Hepatic stellate cell (primary cell): ENCODE measurements around the gene NUP107.

ENCODE experiments used
- DNase-seq: peaks from one replicate; pipeline ENCODE4 v3.0.0; 2011; ENCODE audit warnings: low spot score

Gene NUP107

DNA sequence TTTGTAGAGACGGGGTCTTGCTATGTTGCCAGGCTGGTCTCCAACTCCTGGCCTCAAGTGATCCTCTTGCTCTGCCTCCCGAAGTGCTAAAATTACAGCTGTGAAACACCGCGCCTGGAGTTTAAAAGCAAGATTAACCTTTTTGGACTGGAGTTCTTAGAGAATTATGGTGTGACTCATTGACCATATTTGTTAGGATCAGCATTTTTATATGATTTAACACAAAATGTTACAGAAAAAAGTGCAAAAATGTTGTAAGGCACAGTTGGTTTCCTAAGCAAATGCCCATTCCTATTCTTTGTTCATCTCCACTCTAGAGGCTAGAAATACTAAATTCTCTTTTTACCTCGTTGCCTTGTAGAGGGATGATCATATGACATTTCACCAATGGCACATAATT, 86.8 kb downstream of the NUP107 start:
- DNase-seq, result no peak

DNA sequence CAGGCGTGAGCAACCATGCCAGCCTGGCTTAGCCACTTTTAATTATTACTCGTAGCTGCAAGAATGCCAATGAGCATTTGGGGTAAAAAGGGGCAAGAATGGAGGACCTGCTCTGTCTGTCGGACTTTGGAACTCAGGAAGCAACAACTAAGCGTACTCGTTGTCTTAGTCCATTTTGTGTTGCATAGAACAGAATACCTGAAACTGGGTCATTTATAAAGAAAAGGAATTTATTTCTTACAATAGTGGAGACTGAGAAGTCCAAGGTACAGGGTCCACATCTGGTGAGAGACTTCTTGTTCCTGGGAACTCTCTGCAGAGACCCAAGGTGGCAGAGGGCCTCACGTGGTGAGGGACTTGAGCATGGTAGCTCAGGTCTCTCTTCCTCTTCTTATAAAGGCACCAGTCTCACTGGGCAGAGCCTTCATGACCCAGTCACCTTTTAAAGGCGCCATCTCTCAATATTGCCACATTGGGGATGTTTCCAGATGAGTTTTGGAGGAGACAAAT, 88.4 kb downstream of the NUP107 start:
- DNase-seq, result no peak

DNA sequence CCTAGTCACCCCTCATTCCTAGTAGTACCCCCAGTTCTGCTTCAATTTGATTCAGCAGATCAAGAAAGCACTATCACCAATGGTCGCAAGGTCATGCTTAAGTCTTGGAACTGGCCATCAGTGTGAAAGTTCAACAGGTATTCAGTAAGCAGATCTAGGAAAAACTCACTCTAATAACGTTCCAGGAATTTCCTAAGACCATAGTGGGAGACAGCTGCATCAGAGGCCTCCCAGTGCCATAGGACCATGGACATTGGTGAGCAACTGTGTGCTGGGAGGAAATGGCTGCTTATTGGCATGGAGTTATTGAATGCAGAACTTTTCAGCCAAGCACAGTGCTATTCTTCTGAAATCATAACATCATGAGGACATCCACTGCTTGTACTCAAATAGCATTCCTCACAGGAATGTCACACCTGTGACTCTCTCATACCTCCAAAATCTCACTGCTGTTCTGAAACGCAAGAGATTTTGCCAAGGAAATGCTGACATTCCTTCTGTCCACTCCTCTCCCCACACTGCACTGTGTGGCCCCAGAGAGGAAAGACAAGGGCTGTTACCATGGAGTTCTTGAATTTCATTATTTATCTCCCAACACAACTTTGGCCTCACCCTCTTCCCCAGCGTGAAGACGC, 90.3 kb downstream of the NUP107 start:
- no peak for DNase-seq

DNA sequence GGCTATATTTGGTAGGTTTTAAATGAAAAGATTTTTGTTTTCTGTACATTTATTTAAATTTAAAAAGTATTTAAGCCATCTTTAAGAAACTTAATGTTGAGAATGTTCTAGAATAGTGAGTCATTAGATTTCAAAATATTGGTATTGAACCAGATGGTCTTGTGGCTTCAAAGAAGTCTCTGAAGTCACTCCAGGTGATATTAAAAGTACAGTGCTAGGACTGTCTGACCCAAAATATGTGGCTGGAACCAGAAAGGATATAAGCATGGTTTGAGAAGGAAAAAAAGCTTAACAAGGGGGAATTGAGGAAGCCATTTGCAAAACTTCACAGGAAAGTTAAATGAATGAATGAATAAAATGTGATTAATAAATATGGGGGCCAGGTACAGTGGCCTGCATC, 92.5 kb downstream of the NUP107 start:
- DNase-seq, result no peak

DNA sequence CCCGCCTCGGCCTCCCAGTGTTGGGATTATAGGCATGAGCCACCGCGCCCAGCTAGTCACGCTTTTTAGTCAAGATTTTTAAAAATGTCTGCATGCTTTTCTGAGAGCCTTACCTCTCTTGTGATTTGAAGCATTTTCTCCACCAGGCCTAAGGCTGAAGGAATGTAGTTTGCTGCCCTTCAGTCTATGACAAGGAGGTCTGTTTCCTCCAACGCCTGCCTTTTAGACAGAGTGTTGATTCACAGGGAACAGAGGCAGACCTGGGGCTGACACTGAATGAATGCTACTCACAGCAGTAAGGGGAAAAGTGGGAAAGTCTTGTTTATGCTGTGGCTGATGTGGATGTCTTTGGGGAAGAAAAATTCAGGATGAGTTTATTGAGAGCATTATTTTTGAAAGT, 94.0 kb downstream of the NUP107 start:
- no peak for DNase-seq

DNA sequence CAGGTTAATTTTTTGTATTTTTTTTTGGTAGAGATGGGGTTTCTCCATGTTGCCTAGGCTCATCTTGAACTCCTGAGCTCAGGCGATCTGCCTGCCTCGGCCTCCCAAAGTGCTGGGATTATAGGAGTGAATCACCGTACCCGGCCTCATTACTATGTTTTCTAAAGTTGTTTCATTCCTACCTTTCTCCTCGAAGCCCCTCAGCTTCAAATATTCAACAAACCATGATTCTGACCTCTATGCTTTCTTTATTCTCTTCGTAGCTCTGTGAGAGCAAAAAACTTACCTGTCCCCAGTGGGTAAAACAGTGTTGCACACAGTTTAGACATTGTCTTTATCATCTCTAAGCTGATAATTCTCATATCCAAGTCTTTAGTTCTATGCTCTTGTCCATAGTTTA, 95.0 kb downstream of the NUP107 start:
- no peak for DNase-seq

DNA sequence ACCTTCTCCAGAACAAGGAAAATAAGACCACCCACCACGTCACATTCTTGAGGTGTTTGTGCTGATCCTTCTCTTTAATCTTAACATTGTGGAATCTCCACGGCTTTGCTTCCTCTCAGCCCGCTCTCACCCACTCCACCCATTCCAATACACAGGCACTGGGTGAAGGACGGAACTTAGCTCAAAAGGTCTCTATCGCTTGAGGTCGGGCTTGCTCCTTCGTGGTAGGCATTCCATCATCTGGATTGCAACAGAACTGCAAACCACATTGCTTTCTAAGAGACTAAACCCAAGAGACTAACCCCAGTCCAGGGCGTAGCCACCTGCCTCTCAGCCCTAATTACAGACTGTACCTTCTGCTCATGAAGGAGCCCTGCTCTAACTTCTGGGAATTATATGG, 97.2 kb downstream of the NUP107 start:
- DNase-seq, result no peak

DNA sequence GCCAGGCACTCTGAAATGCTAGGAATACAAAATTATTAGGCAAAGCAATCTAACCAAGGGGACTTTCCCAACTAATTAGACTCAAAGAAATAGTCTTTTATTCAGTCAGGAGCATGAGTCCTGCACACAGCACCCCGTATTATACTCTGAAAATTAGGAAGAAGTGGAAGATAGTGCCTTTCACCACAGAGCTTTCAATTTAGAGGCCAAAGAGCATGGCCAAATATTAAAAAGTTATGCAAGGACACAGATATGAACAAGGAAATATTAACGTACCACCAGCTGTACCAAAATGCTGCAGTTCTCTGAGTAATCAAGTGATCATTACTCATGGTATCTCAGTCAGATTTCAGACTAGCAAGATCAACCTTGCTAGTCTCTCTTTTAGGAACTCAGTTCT, 98.6 kb downstream of the NUP107 start:
- DNase-seq, result no peak

DNA sequence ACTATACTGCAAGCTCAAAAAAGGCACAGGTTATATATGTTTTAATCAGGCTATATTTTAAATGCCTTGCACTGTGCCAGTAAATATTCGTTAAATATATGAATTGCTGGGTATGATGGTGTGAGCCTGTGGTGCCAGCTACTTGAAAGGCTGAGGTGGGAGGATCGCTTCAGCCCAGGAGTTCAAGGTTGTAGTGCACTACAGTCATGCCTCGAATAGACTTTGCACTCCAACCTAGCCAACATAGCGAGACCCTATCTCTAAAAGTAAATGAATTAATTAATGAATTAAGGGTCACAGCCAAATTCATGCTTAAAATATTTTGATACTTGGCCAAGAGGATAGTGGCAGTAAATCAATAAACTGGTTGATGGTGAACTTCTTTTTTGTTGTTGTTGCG, 99.0 kb downstream of the NUP107 start:
- DNase-seq, result no peak

DNA sequence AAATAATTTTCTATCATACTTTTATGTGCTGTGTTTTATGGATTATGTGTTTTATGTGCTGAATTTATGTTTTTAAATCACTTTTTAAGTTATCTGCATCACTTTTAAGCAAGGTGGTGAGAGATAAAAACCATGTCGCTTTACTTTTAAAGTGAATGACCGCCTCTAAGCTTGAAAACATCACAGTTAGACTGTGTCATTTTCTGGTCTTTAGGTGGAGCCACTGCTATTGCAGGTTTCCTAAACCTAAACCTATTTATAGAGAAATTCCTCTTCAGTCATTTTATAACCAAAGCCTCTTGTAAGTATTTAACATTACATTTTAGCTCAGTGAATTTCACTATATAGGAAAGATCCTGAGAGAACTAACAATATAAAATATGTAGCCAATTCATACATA, 100.2 kb downstream of the NUP107 start:
- DNase-seq, result no peak

DNA sequence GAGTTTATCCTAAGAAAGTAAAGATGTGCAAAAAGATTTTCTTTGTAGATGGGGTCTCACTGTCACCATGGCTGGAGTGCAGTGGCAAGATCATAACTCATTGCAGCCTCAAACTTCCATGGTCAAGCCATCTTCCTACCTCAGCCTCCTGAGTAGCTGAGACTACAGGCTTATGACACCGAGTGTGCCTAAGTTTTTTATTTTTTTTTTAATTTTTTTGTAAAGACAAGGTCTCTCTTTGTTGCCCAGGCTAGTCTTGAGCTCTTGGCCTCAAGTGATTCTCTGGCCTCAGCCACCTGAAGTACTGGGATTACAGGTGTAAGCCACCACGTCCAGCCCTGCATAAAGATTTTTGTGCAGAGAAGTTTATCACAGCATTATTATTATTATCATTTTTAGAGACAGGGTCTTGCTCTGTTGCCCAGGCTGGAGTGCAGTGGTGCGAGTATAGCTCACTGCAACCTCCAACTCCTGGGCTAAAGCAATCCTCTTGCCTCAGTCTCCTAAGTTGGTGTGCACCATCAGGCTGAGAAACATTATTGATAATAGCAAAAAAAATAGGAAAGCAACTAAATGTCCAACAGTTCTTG, 101.9 kb downstream of the NUP107 start:
- DNase-seq, result no peak

DNA sequence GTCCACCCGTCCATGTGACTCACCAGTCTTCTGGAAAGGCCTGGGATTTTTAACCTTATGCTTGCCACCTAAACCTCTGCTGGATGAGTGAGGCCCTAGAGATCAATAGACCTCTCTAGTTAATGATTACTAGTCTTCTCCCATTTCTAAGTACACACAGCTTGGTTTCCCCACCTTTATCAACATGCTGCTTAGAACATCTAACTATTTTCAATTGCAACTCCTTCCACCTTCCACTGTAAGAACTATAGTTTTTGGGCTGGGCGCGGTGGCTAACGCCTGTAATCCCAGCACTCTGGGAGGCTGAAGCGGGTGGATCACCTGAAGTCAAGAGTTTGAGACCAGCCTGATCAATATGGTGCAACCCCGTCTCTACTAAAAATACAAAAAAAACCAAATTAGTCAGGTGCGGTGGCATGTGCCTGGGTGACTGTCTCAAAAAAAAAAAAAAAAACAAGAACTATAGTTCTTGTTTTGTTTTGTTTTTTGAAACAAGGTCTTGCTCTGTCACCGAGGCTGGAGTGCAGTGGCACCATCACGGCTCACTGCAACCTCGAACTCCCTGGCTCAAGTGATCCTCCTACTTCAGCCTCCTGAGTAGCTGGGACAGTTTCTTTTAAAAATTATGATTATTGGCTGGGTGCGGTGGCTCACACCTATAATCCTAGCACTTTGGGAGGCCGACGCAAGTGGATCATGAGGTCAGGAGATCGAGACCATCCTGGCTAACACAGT, 102.5 kb downstream of the NUP107 start:
- DNase-seq, result no peak

DNA sequence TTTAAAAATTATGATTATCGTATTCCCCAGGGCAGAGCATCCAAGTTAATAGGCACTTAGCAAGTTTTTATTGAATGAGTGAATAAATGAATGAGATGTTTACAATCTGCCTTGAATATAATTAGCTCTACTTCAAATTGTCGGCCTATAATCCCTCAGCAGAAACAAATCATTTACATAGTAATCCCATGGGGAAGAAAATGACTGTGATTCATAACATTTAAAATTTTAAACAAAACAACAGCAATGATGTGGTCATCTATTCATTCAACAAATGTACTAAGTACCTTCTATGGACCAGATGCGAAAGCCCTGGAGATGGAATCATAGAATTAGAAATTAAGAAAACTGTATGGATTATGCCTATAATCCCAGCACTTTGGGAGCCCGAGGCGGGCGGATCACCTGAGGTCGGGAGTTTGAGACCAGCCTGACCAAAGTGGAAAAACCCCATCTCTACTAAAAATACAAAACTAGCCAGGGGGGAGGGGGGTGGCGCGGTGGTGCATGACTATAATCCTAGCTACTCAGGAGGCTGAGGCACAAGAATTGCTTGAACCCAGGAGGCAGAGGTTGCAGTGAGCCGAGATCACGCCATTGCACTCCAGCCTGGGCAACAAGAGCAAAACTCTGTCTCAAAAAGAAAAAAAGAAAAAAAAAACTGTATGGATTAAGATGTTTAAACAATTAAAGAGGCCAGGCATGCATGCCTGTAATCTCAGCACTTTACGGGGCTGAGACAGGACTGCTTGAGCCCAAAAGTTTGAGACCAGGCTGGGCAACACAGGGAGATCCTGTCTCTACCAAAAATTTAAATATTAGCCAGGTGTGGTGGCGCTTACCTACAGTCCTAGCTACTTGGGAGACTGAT, 103.5 kb downstream of the NUP107 start:
- no peak for DNase-seq

DNA sequence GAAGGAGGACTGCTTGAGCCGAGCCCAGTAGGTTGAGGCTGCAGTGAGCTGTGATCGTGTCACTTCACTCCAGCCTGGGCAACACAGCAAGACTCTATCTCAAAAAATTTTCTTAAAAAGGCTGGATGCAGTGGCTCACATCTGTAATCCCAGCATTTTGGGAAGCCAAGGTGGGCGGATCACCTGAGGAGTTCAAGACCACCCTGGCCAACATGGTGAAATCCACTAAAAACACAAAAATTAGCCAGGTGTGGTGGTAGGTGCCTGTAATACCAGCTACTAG, 104.1 kb downstream of the NUP107 start:
- DNase-seq, result no peak

DNA sequence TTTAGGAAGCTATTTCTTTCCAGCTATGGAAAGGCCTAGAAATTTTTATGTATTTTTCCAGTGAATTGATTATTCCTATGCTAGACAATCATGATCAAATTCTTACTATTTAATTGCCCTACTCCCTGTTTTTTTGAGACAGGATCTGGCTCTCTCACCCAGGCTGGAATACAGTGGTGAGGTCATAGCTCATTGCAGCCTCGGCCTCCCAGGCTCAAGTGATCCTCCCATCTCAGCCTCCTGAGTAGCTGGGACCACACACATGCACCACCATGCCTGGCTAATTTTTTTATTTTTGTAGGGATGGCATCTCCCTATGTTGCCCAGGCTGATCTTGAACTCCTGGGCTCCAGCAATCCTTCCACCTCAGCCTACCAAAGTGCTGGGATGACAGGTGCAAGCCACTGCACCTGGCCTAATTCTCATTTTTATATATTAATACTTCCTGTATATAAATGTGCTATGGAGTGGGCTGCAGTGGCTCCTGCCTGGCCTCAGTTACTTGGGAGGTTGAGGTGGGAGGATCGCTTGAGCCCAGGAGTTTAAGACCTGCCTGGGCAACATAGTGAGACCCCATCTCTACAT, 105.2 kb downstream of the NUP107 start:
- no peak for DNase-seq

DNA sequence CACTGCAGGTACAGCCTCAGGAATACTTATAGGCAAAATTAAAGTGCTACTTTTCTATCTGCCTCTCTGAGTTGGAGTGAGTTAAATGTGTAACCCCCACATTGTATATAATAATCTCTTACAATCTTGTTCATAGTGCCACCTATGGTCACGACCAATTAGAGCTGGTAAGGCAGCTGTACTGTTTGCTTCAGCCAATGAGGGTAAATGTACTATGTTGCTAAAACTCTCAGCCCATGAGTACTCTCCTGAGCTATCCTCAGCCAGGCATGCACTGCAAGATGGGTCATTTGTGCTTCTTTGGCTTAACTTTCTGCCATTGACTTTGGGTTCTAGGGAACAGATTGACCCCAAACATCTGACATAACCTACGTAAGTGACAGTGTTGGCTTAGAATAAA, 106.2 kb downstream of the NUP107 start:
- DNase-seq, result peak; percentile 70

DNA sequence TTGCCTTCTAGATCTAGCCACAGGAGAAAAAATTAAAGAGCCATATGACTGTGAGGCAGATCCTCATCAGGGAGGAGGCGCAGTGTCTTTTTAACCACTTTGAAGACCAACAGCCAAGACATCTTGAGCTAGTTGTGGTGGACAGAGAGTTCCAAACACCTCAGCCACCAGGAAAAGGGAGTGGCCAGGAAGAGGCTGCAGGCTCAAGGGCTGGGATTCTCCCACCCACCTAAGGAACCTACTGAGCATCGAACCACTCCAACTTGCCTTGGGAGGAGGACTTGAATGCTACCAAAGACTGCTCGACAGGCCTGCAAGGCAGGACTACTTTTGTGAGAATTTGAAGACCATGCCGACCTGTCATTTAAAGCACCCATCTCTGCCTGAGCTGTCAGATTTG, 106.7 kb downstream of the NUP107 start:
- no peak for DNase-seq

DNA sequence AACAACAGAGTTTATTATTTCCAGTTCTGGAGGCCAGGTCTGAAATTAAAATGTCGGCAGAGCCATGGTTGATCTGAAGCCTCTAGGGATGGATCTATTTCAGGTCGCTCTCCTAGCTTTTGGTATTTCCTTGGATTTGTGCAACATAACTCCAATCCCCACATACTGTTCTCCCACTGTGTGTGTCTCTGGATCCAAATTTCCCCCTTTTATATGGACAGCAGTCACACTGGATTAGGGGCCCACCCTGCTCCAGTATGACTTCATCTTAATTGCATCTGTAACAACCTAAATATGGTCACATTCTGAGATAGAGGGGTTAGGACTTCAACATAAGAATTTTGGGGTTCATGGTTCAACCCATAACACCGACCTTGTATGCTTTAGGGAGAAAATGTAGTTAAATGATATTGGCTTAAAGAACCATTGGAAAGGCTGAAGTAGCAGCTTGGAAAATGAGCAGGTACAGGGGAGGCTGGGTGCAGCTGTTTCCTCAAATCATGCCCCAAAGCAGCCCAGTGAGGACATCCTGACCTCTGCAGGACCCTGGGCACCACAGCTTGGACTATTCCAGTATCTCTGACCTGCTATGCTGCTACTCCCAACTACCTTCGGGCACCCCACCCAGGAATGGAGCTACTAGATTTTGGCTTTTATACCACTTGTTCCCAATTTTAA, 107.3 kb downstream of the NUP107 start:
- no peak for DNase-seq

DNA sequence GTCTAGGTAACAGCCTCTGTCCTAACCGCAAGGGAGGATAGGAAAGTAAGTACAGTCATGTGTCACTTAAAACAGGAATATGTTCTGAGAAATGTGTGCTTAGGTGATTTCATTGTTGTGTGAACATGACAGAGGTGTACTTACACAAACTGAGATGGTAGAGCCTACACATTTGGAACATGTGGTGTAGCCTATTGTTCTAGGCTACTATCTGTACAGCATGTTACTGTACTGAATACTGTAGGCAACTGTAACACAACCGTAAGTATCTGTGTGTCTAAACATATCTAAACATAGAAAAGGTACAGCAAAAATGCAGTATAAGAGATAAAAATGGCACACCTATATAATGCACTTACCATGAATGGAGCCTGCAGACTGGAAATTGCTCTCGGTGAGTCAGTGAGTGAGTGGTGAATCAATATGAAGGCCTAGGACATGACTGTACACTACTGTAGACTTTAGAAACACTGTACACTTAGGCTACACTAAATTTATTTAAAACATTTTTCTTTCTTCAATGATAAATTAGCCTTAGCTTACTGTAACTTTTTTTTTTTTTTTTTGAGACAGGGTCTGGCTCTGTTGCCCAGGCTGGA, 108.0 kb downstream of the NUP107 start:
- DNase-seq, result no peak
